Hepatic stellate cell (primary cell): ENCODE measurements around the gene TMEM253.

Experiments
- DNase-seq: peaks from one replicate; pipeline ENCODE4 v3.0.0; 2011; ENCODE audit warnings: low spot score

The TMEM253 gene

DNA sequence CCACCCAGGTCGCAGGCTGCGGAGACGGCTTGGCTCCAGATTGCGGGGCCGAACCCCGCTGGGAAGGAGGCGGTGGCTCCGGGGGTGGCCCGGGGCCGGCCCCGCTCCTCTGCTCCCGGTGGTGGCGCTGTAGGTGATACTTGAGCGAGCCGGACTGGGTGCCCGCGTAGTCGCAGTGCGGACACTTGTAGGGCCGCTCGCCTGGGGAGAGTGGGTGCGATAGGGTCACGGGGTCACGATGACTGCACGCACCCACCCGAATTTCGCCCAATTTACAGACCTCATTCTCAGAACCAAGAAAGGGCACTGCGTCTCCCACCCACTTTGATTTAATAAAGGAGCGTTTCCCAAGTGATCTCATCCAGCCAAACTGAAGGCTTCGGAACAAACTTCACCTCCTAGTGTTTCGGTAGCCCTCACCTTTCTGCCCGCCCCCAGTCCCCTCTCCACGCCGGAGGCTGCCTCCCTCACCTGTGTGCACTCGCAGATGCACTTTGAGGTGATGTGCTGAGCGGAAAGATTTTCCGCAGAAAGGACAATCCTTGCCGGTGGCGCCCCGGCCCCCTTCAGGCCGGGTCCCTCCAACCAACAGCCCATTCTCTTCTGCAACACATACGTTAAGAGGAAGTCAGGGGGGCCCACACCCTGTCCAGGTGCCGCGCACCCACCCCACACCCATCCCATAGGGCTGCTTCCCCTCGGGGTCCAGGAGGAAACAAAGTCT, 9.8 kb upstream of the TMEM253 start:
- DNase-seq: no peak

- DNase-seq: no peak
Measured at GRCh38 chr14:21091821-21092272, 9.0 kb upstream of the TMEM253 start.

GRCh38 chr14:21092273-21093011, 8.4 kb upstream of the TMEM253 start:
- DNase-seq: peak; percentile 89

GRCh38 chr14:21093018-21093417, 7.8 kb upstream of the TMEM253 start:
- DNase-seq: no peak

DNA sequence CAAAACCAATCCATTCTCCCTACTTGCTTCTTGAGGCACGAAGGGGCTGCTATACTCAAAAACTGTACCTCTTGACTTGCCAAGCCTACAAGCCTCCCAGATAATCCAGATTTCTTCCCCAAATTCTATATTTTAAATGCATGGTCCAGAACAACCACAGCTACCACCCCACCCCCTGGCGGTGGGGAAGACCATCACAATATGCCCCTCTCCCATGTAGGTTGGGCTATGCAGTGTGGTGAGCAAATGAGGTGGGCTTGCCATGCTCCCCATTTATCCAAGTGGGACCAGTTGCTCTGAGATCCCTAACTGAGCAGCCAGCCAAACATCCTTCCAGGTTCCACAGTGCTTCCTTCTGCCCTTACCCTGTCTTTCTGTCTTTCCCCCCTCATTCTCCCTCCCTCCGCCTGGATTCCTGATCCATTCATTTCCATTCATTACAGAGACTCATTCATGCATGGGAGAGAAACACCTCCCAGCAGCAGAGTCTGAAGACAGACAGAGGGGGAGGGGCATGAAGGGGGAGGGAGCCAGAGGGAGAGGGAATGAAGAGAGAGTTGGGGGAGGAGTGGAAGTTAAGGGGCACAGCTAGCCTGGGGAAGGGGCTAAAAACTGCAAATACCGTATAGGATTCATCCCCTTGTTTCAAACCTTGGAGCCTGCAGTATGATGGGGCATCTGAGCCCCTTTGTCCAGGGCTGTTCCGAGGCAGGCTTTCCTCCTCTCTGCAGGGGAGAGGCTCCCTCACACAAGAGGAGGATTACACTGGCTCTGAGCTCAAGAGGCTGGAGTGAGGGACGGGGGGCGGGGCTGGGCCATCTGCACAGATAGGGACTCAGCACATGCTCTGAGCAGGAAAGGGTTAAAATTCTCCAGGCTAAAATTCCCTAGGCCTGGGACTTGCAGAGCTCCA, 6.8 kb upstream of the TMEM253 start:
- no peak for DNase-seq

- DNase-seq: peak; percentile 18
Measured at GRCh38 chr14:21095430-21096205, 5.2 kb upstream of the TMEM253 start.

DNA sequence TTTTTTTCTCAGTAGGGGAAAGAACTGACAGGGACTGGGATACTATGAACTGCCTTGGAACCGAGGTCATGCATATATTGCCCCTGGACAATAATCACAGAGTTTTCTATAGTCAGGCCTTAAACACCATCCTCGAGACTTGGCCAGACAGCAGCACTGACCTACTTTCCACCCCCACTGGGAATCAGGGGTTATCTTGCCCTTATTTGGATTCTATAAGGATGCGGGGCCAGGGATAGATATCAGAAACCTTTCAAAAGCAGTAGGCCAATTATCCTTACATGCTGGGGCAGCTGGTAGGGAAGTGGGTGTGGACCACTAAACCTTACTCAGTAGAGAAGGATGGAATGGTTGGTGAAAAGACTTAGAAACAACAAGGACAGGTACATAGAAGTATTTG, 4.4 kb upstream of the TMEM253 start:
- no peak for DNase-seq

DNA sequence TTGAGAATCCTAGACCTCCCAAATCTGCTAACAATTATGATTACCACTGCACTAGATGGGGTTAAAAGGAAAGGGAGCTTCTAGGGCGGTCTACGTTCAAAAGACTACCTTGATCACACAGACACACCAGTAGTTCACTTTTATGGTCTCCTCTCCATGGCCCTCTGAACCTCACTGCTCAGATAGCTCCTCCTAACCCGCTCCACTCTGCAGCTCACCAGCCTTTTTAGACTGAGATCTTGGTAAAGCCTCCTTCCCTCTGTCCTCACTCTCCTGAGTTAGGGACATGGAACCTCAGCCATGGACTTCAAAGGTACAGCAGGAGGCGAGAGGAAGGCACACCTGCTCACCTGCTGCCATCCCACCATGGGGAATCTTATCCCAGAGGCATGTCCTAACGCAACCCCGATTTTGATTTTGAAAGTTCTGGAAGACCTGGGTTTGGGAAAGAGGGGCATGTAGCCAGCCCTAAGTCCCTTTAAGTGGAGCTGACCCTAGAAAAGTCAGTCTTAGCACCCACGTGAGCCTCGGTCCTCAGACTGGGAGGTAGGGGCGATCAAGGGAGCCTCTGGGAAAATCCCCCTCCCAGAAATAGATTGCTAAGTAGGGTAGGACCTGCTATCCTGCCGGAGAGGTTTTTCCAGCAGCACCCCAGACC, 3.8 kb upstream of the TMEM253 start:
- DNase-seq: peak; percentile 1

DNA sequence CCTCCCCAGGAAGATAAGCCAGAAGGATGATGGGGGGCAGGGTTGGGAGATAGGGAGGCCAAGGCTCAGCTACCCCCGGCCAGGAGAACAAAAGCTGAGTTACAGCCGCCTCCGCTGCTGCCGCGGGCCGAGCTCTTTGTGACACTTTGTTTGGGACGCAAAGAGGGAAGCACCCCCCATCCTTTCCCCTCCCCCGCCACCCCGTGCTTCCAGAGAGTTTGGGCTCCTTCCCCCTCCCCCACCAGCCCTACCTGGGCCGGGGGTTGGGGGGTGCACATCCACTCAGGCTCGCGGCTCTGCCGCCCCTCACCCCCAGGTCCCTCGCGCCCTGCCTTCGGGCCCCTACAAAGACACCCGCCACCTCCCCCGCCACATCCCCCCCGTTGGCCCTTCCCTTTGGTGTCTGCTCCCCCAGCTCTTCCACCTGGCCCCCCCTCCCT, 3.2 kb upstream of the TMEM253 start:
- DNase-seq: peak; percentile 2

DNA sequence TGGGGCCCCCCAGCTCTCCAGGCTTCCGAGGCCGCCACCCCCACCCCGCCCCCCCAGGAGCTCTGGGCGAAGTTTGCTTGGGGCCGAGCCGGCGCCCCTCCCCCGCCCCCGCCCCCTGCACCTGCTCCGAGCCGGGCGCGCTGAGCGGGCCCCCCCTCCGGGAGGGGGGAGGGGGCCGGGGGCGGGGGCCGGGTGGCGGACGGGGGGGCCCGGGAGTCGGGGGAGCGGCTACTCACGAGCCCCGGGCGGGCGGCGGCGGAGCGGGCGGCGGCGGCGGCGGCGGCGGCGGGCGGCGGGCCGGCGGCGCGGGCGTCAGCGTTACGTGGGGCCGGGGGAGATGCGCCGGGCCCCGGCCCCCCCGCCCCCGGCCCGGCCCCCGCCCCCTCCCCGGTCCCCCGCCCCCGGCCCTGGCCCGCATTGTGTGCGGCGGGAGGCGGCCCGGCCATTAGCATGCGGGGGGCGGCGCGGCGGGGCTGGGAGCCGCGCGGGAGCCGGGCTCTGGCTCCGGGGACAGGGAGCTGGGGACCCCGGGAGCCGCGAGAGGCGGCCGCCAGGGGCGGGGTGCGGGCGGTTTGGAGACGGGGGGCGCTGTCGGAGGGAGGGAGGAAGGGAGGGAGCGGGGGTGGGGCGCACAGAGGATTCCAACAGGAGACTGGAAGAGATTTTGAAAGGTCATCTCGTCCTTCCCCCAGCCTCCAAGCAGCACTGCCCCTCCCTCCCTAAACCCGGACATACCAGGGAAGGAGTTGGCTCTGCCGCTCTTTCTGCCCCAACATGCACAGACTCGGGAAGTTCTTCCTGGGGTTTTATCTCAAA, 2.6 kb upstream of the TMEM253 start, which contains the start of gene ZNF219:
ZNF219 (minus strand) TSS at position 580 of the 816 bp plus-strand sequence. CDS start 5,064 bp downstream, outside the sequence.
- DNase-seq: peak; percentile 52

DNA sequence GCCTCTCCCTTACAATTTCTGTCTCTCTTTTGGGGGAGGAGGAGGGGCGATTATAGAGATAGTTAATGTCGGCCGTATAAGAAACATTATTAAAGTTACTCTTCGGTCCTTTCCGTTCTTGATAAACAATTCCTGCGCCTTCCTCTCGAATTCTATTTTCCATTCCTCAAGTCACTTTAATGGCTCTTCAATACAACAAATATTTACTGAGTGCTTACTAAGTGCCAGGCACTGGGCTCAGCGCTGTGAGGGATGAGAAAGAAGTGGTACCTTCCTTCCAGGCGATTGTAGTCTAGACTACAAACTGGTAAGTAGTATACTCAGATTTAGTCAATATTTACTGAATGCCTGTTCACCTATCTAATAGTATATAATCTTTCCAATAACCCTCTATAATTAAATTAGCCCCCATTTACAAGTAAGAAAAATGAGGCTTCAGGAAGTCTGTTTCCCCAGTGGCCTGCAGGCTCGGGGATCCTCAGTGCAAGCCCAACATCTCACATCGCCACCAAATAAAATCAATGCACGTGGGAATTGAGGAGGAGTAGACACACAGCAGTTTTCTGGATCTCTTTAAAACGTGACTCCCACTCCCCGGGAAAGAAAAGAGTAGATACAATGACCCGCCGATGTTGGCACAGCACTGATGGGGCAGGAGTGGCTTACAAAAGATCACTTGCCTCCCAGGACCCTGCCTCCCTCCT, 1.8 kb upstream of the TMEM253 start:
- DNase-seq: no peak

DNA sequence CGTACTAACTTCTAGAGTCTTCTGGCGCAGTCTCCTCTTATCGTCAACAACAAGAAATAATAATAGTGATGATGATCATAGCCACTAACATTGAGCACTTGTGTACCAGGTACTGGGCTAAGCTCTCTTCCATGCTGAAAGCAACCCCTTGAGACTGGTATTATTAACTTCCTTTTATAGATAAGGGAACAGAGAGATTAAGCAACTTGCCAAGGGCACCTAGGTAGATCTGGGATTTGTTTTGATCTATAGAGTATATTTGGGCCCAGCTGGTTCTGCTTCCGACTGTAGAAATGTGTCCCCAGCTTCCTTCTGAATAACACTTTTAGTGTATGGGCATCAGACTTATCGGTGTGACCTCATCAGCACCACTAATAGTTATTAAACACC, 1.3 kb upstream of the TMEM253 start:
- no peak for DNase-seq

DNA sequence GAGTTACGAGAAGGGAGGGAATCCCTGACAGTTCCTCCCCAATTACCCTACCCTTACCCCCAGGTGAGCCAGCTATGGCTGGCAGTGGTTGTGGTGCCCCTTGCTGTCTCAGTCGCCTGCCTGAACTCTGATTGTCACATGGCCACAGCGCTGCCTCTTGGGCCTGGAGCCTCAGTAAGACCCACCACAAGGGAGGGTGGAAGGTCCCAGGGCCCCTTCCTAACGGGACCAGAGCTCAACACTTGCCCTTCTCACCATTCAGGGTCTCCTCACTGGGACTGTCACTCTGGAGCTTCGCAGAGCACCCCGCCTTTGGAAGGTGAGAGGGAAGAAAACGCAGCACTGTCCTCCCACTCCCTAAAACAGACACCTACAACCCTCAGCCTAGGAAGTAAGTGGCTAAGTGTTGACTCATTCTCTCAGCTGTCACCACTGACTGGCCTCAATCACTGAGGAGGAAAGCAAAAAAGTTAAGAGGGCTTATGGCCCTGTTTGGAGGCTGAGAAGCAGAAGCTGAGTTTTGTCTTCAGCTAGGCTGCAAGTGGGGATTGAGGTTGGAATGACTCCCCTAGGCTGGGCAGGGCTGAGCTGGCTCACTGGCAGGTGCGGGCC, 1.0 kb downstream of the TMEM253 start:
- no peak for DNase-seq

DNA sequence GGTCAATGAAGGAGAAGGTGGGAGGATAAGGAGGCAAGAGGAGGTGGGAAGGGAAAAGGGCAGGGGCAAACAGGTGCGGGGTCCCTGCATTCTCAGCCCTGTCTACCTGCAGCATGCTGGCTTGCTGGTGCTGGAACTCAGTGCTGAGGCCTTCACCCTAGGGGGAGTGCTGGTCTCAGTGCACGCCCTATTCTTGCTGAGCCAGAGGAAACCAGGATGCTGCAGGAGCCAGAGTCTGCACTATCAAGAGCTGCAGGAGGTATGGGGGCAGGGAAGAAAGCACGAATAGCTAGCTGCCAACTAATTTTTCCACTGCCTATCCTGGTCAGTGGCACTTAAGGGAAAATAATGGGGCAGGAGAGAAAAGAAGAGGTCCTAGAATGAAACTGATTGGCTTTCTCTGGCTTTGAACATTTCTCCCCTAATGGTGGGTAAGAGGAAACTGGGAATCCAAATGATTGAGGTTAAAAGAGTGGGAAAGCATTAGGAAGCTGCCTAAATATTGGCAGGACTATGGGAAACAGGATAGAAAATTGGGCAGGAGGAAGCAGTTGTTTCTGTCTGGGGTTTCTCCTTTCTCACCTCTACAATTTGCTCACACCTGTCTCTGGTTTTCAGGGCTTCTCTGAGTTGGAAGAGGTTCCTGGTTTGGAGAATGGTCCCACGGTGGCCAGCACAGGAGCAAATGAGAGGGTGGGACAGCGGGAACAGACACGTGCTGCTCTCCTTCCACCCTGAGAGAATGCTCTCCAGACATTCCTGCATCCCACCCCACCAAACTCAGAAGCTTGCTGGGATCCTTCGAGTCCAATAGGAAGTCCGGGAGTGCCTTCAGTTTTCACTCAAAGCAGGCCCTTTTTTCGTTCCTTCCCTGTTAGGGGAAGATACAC, 1.9 kb downstream of the TMEM253 start:
- DNase-seq: no peak

DNA sequence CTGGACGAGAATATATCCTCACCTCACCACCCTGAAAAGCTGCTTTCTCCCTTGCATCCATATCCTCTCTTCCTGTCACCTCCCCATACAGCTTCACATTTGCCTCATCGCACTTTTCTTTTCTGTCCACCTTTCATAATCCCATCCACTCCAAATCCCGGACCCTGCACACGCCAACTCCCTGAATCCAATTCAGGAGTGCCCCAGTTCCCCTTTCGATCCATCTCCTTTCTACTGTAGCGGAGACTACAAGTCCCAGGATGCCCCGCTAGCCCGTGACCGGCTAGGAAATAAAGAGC, 2.5 kb downstream of the TMEM253 start:
- DNase-seq: no peak

DNA sequence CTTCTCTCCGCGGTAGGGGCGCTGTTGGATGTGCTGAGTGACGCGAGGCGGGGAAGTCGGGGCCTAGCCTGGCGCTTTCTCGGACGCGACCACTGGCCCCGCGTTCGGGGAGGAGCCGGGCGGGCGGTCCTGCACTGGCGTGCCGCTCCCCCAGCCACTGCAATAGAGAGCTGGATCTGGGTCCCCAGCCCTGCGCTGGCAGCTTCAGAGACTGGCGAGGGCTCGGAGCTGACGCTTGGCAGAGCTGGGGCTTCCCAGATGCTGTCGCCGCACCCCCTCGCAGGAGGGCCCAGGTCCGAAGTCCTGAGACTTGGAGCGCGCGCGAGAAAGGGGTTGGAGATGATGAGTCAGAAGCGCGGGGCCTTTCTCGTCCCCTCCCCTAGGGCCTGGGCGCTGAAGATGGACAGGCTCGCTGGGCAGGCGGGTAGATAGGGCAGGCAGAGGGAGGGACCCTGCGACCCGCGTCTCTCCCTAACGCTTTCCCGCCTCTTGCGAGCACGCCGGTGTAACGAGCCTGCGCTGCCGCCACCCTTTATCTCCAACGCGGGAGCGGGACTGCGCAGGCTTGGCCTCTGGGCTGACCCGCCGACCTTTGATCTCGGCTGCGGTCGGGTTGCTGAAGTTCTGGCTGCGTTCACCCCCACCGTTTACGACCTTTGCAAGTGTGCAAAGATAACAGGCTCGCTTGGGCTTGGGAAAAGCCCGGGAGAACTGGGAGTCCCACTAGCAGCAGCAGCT, 3.0 kb downstream of the TMEM253 start:
- DNase-seq: peak; percentile 97

DNA sequence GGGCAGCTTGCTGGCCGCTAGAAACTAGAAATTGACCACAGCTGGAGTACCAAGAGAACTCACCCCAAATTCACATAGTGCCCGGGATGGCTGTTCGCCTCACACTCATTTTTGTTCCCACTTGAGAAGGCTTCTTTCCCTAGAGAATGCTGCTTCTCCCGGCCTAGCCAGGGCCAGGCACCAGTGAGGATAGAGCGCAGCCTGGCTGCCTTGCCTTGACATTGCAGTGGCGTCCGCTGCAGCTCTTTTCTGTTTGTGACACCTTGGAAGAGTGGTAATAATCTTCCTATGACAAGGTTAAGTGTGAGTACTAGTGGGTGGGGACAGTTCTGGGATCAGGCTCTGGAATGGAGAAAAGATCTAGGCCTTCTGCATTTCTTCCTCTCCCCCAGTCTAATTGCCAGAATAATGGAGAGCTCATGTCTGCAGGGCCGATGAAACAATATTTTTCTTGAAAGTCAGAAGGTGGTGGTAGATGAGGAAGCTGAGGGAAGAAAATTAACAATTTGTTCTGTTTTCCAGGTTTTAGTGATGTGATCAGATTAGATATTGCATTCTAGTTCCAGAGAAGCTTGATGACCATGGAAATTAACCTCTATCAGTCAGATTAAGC, 3.7 kb downstream of the TMEM253 start:
- peak; percentile 81 for DNase-seq
